H1 (cell line): Measurements from ENCODE around the gene SLC22A23. TPM values are rescaled to one million over a fixed set of nuclear protein-coding genes. Genes with fewer than 3 reads are reported as not detected.

ENCODE experiments used
- CTCF ChIA-PET: fragments of 300-600 bp; sonication (Branson Sonifier 250); formaldehyde crosslinking; loops from one replicate; lab custom pipeline; 2021; ENCODE audit not compliant: partially characterized antibody; lab: Charles Lee
- POLR2A ChIA-PET: fragments of 300-600 bp; sonication (Branson Sonifier 250); formaldehyde crosslinking; loops from one replicate; lab custom pipeline; 2021; ENCODE audit warnings: inconsistent platforms; ENCODE audit not compliant: partially characterized antibody; lab: Charles Lee
- DNase-seq, 2 experiments: peaks; one replicate each; pipeline versions ENCODE4 v3.0.0 to v3.0.0-alpha.2; 2010 to 2022; ENCODE audit warnings: low spot score in 2 of 2, low read depth in 1 of 2, mixed read lengths in 1 of 2
- FAIRE-seq: peaks from 2 replicates; lab custom pipeline; 2011; peaks lifted over from hg19 to GRCh38; lab: Jason Lieb, UNC
- H2AFZ ChIP-seq: 2 replicates; pipeline ENCODE4 v1.8.1; 2012; ENCODE audit warnings: low read length, inconsistent platforms
- H2AK5ac ChIP-seq: 2 replicates; pipeline ENCODE4 v1.6.1; 2013; ENCODE audit warnings: low read depth, low read length
- H2BK120ac ChIP-seq: replicated peaks from 2 replicates; pipeline ENCODE3; 2013; ENCODE audit warnings: low read depth, low read length, inconsistent platforms
- H2BK12ac ChIP-seq: 2 replicates; pipeline ENCODE4 v1.6.1; 2013; ENCODE audit warnings: low read depth, low read length
- H2BK15ac ChIP-seq: 2 replicates; pipeline ENCODE4 v1.6.1; 2013; ENCODE audit warnings: low read length
- H2BK20ac ChIP-seq: 2 replicates; pipeline ENCODE4 v1.6.1; 2013; ENCODE audit warnings: low read length
- H2BK5ac ChIP-seq: 2 replicates; pipeline ENCODE4 v1.6.1; 2013; ENCODE audit warnings: low read depth, low read length
- H3K14ac ChIP-seq: 2 replicates; pipeline ENCODE4 v1.6.1; 2013; ENCODE audit warnings: inconsistent platforms; ENCODE audit not compliant: insufficient read length
- H3K18ac ChIP-seq: 2 replicates; pipeline ENCODE4 v1.6.1; 2013; ENCODE audit warnings: low read length; ENCODE audit errors: extremely low read depth
- H3K23ac ChIP-seq: 2 replicates; pipeline ENCODE4 v1.6.1; 2013; ENCODE audit warnings: inconsistent platforms; ENCODE audit not compliant: insufficient read length
- H3K23me2 ChIP-seq: 2 replicates; pipeline ENCODE4 v1.6.1; 2013; ENCODE audit warnings: low read depth, low read length
- H3K27ac ChIP-seq: 2 replicates; pipeline ENCODE4 v1.6.1; 2011; ENCODE audit warnings: low read depth, low read length, inconsistent platforms
- H3K27me3 ChIP-seq, 4 experiments: replicated peaks in 1 of 4; 1 replicate in 1 of 4; 2 replicates in 3 of 4; pipeline versions ENCODE4 v1.6.1 to v1.8.1; 2011 to 2013; ENCODE audit warnings: low read length in 3 of 4, mild to moderate bottlenecking in 3 of 4, inconsistent platforms in 2 of 4, mixed read lengths in 2 of 4, moderate library complexity in 1 of 4; ENCODE audit not compliant: control insufficient read depth in 3 of 4, insufficient read depth in 3 of 4; ENCODE audit errors: extremely low read depth in 1 of 4
- H3K36me3 ChIP-seq, 4 experiments: 2 replicates each; pipeline versions ENCODE4 v1.6.1 to v1.8.1; 2011 to 2013; ENCODE audit warnings: mild to moderate bottlenecking in 4 of 4, low read length in 3 of 4, moderate library complexity in 2 of 4, control low read depth in 1 of 4, inconsistent platforms in 1 of 4; ENCODE audit not compliant: insufficient read depth in 4 of 4, control insufficient read depth in 2 of 4
- H3K4ac ChIP-seq: replicated peaks from 2 replicates; pipeline ENCODE3; 2013; ENCODE audit warnings: low read length, low read depth, mixed read lengths, inconsistent platforms; ENCODE audit not compliant: insufficient read length
- H3K4me1 ChIP-seq, 4 experiments: replicated peaks in 1 of 4; 1 replicate in 1 of 4; 2 replicates in 3 of 4; pipeline versions ENCODE4 v1.6.1 to v1.8.1; 2011 to 2013; ENCODE audit warnings: low read length in 3 of 4, inconsistent platforms in 2 of 4, mixed read lengths in 1 of 4; ENCODE audit not compliant: insufficient read depth in 4 of 4, control insufficient read depth in 3 of 4
- H3K4me2 ChIP-seq, 2 experiments: 2 replicates each; pipeline versions ENCODE4 v1.6.1 to v1.8.1; 2011 to 2013; ENCODE audit warnings: low read depth in 2 of 2, low read length in 2 of 2, control low read depth in 1 of 2, inconsistent platforms in 1 of 2, mild to moderate bottlenecking in 1 of 2; ENCODE audit not compliant: insufficient read depth in 1 of 2
- H3K4me3 ChIP-seq, 4 experiments: fragments of 200-600, 300-600 bp in 1 of 4; sonication (generic), shearing (Covaris generic), sonication (Bioruptor Twin) in 1 of 4; 2 replicates each; pipeline versions ENCODE4 v1.5.1 to v1.8.1; 2011 to 2016; ENCODE audit warnings: low read length in 4 of 4, low read depth in 3 of 4, control low read depth in 2 of 4, inconsistent platforms in 2 of 4, mild to moderate bottlenecking in 2 of 4, mixed read lengths in 1 of 4, moderate library complexity in 1 of 4; ENCODE audit not compliant: insufficient read depth in 2 of 4; ENCODE audit errors: extremely low read depth in 1 of 4
- H3K56ac ChIP-seq: replicated peaks from 2 replicates; pipeline ENCODE3; 2013; ENCODE audit warnings: low read depth, mild to moderate bottlenecking, mixed read lengths, low read length, inconsistent platforms; ENCODE audit not compliant: insufficient read length
- H3K79me1 ChIP-seq: 2 replicates; pipeline ENCODE4 v1.6.1; 2013; ENCODE audit warnings: low read depth, low read length, control low read depth
- H3K79me2 ChIP-seq, 2 experiments: 2 replicates each; pipeline versions ENCODE4 v1.6.1 to v1.8.1; 2012 to 2013; ENCODE audit warnings: low read length in 2 of 2, mild to moderate bottlenecking in 2 of 2, inconsistent platforms in 1 of 2; ENCODE audit not compliant: insufficient read depth in 2 of 2, control insufficient read depth in 1 of 2
- H3K9ac ChIP-seq, 4 experiments: replicated peaks in 1 of 4; 1 replicate in 1 of 4; 2 replicates in 3 of 4; pipeline versions ENCODE4 v1.6.1 to v1.8.1; 2011 to 2013; ENCODE audit warnings: low read depth in 3 of 4, low read length in 3 of 4, control low read depth in 2 of 4, mild to moderate bottlenecking in 2 of 4, moderate library complexity in 2 of 4, inconsistent platforms in 1 of 4; ENCODE audit errors: extremely low read depth in 1 of 4
- H3K9me3 ChIP-seq, 2 experiments: 2 replicates each; pipeline versions ENCODE4 v1.6.1 to v1.8.1; 2012 to 2013; ENCODE audit warnings: mild to moderate bottlenecking in 2 of 2, moderate library complexity in 2 of 2, control low read depth in 1 of 2, inconsistent platforms in 1 of 2, low read depth in 1 of 2, low read length in 1 of 2, mixed read lengths in 1 of 2; ENCODE audit not compliant: insufficient read depth in 2 of 2
- H4K20me1 ChIP-seq, 2 experiments: replicated peaks in 1 of 2; 2 replicates each; pipeline versions ENCODE3 to v1.8.1; 2011 to 2013; ENCODE audit warnings: inconsistent platforms in 2 of 2, low read length in 2 of 2, mild to moderate bottlenecking in 1 of 2; ENCODE audit not compliant: insufficient read depth in 2 of 2, control insufficient read depth in 1 of 2
- H4K5ac ChIP-seq: 2 replicates; pipeline ENCODE4 v1.6.1; 2013; ENCODE audit warnings: low read length, low read depth, mixed read lengths, inconsistent platforms; ENCODE audit not compliant: insufficient read length
- H4K8ac ChIP-seq: 2 replicates; pipeline ENCODE4 v1.8.0; 2013; ENCODE audit warnings: mild to moderate bottlenecking, moderate library complexity, low read length, inconsistent platforms; ENCODE audit not compliant: insufficient read depth; ENCODE audit errors: extremely low read depth
- H4K91ac ChIP-seq: replicated peaks from 2 replicates; pipeline ENCODE3; 2013; ENCODE audit warnings: low read length, mixed read lengths, inconsistent platforms; ENCODE audit not compliant: insufficient read length
- ATF3 ChIP-seq: IDR thresholded peaks from 2 replicates; pipeline ENCODE4 v1.6.1; 2011; ENCODE audit warnings: low read depth, mild to moderate bottlenecking, low read length; ENCODE audit not compliant: insufficient read depth
- BACH1 ChIP-seq: IDR thresholded peaks from 2 replicates; pipeline ENCODE4 v1.6.1; 2012; ENCODE audit warnings: low read length, improper control_type of control experiment
- CREB1 ChIP-seq: IDR thresholded peaks from 2 replicates; pipeline ENCODE4 v1.6.1; 2012; ENCODE audit warnings: inconsistent platforms
- FOSL1 ChIP-seq: IDR thresholded peaks from 2 replicates; pipeline ENCODE4 v1.6.1; 2011; ENCODE audit warnings: mild to moderate bottlenecking, low read depth, low read length, moderate library complexity; ENCODE audit not compliant: insufficient read depth
- HDAC2 ChIP-seq, 2 experiments: fragments of 300-600 bp in 1 of 2; sonication (generic) in 1 of 2; IDR thresholded peaks; 2 replicates each; pipeline ENCODE4 v1.6.1; 2011 to 2012; ENCODE audit warnings: low read depth in 2 of 2, low read length in 2 of 2, mild to moderate bottlenecking in 2 of 2, moderate library complexity in 2 of 2, borderline replicate concordance in 1 of 2, inconsistent platforms in 1 of 2
- POLR2AphosphoS5 ChIP-seq: IDR thresholded peaks from 2 replicates; pipeline ENCODE4 v1.6.1; 2011; ENCODE audit warnings: low read depth, low read length
- POU5F1 ChIP-seq: IDR thresholded peaks from 2 replicates; pipeline ENCODE4 v1.6.1; 2011; ENCODE audit warnings: low read depth, mild to moderate bottlenecking, low read length, moderate library complexity
- SAP30 ChIP-seq: fragments of 300-600 bp; sonication (generic); IDR thresholded peaks from 2 replicates; pipeline ENCODE4 v1.7.1; 2012; ENCODE audit warnings: low read length, moderate library complexity, mild to moderate bottlenecking, inconsistent platforms; ENCODE audit not compliant: insufficient read depth, insufficient replicate concordance
- SRF ChIP-seq: IDR thresholded peaks from 2 replicates; pipeline ENCODE4 v1.6.1; 2011; ENCODE audit warnings: mild to moderate bottlenecking, low read depth, low read length, moderate library complexity
- TEAD4 ChIP-seq: IDR thresholded peaks from 2 replicates; pipeline ENCODE4 v1.6.1; 2012; ENCODE audit warnings: low read depth, low read length, inconsistent platforms, mixed read lengths
- WGBS, 2 experiments: shearing (Covaris generic) in 1 of 2; methylation state at CpG; one replicate each; pipeline versions ENCODE4 v1.1.6 to v1.1.7; 2013 to 2015; ENCODE audit warnings: low lambda C conversion rate in 2 of 2, mixed read lengths in 2 of 2, inconsistent platforms in 1 of 2, low coverage in 1 of 2, missing lambda C conversion rate in 1 of 2; ENCODE audit not compliant: insufficient replicate concordance in 2 of 2, insufficient coverage in 1 of 2, insufficient read length in 1 of 2; ENCODE audit errors: extremely low coverage in 1 of 2, missing lambda C conversion rate in 1 of 2; 5-methylcytosine and 5-hydroxymethylcytosine counted together
- polyA plus RNA-seq, 7 experiments: library from polyadenylated mRNA; depleted of rRNA in 3 of 7; stranded (reverse) in 5 of 7; unstranded in 2 of 7; fragments of >200 nt in 5 of 7; fragments of 200-250 nt in 2 of 7; gene quantifications; 1 replicate in 5 of 7; 2 replicates in 1 of 7; 4 replicates in 1 of 7; pipeline versions ENCODE4 v1.2.1 to v1.2.3, GENCODE V29; 2011 to 2013; ENCODE audit warnings: missing spikeins in 2 of 7, mixed read lengths in 2 of 7
- total RNA-seq: library from RNA; stranded (reverse); fragmentation: NEBNext Ultra II Directional; extraction: Animal tissue kit (Norgen Biotek cat#: 25700); gene quantifications from 2 replicates; pipeline ENCODE4 v1.2.1, GENCODE V29; 2021

Gene SLC22A23
- total and polyA plus RNA-seq, 2 of the 8 experiments (the other 6 are each of a cell fraction or from before 2014, with no cell fraction given) = 9.9 to 38.4 TPM

DNA sequence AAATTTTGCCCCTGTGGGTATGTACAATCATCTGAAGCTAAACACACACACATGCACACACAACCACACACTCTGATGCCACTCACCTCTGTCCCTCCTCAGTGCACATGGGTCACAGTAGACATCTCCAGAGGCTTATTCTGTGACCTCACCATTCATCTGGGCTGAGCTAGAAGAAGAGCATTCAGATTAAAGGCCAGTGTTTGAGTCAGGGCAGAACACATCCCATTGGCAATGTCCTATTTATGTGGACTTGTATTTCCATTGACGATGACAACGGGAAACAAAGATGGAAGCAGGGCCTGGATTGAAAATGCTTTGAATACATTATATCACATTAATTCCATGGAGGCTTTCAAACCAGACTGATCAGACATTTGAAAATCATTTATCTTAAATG lies 26.8 kb upstream of the SLC22A23 start:
- DNase-seq (no peak), FAIRE-seq (no peak)
- Histone ChIP-seq H2AFZ (no peak overlapping the region), H3K4ac (no peak overlapping the region), H3K4me3 (no peak overlapping the region), H3K18ac (no peak overlapping the region), H3K79me1 (no peaks in the 10 kb centered on the region), H3K9ac (no peak overlapping the region), H4K8ac (no peak overlapping the region), H4K91ac (no peak overlapping the region), H3K27ac (no peak overlapping the region), H2BK5ac (no peak overlapping the region), H4K20me1 (no peaks in the 10 kb centered on the region), H3K56ac (no peak overlapping the region), H4K5ac (no peak overlapping the region), H2AK5ac (no peak overlapping the region), H3K23ac (no peak overlapping the region), H3K4me1 (peaks cover 4 to 9% (median 6%) of the 10 kb centered on the region in 4 experiments), H2BK20ac (no peak overlapping the region), H3K79me2 (no peaks in the 10 kb centered on the region), H2BK15ac (no peak overlapping the region), H3K4me2 (no peak overlapping the region), H2BK120ac (no peak overlapping the region), H3K14ac (no peak overlapping the region), H3K36me3 (no peaks in the 10 kb centered on the region), H3K23me2 (no peaks in the 10 kb centered on the region; the same call in 1 of the 2 replicates), H3K27me3 (no peaks in the 10 kb centered on the region), H3K9me3 (peaks cover 5 to 10% of the 10 kb centered on the region in 2 experiments; a peak in 3 of 4 replicates), H2BK12ac (no peak overlapping the region)
- ChIA-PET CTCF (interaction anchor here (0.9 to 1.3 kb wide), 2 partner anchors 12 to 200 kb away, joined by 3 to 4 read pairs; no protein-coding TSS in a partner anchor), POLR2A (no interaction called here)
- WGBS, 2 experiments = 83% methylated on average over 2 of the region's 2 CpGs; no CpG with 5 or more reads in 1 of the 2 experiments
- no peak for TF ChIP-seq FOSL1
- TF ChIP-seq HDAC2 (IDR thresholded peaks at IDR 0.05; ENCODE audit: borderline replicate concordance in 1 of 2, low read depth in 2 of 2, low read length in 2 of 2) = no peak
- no peak for TF ChIP-seq TEAD4
- no peak for TF ChIP-seq BACH1
- no peak for TF ChIP-seq SRF
- TF ChIP-seq POLR2AphosphoS5 = no peak
- no peak for TF ChIP-seq ATF3
- no peak for TF ChIP-seq POU5F1
- TF ChIP-seq SAP30 = no peak
- no peak for TF ChIP-seq CREB1
